NCI-H524 treated with DMSO at 0.1 percent for 48 hours (cell line): ENCODE measurements around the gene TRABD2A.

Experiments used
- DNase-seq: peaks from one replicate; lab custom pipeline; 2025; lab: John Stamatoyannopoulos, UW

The TRABD2A gene

GRCh38 chr2:84850471-84850870, 30.4 kb downstream of the TRABD2A start:
- no peak for DNase-seq

- DNase-seq = no peak
Observed at GRCh38 chr2:84849271-84849952, 31.5 kb downstream of the TRABD2A start.

- no peak for DNase-seq
Observed at GRCh38 chr2:84847326-84848050, 33.4 kb downstream of the TRABD2A start.

GRCh38 chr2:84846741-84847142, 34.1 kb downstream of the TRABD2A start:
- no peak for DNase-seq

GRCh38 chr2:84846041-84846663, 34.7 kb downstream of the TRABD2A start:
- DNase-seq = no peak

GRCh38 chr2:84844141-84844540, 36.7 kb downstream of the TRABD2A start:
- no peak for DNase-seq

- no peak for DNase-seq
Observed at GRCh38 chr2:84841577-84841976, 39.3 kb downstream of the TRABD2A start.

GRCh38 chr2:84840306-84840705, 40.6 kb downstream of the TRABD2A start:
- DNase-seq = no peak

GRCh38 chr2:84839851-84840250, 41.0 kb downstream of the TRABD2A start:
- DNase-seq = no peak

- DNase-seq = no peak
Observed at GRCh38 chr2:84838434-84839145, 42.3 kb downstream of the TRABD2A start.

- DNase-seq = no peak
Observed at GRCh38 chr2:84836215-84836614, 44.7 kb downstream of the TRABD2A start.

- DNase-seq = no peak
Observed at GRCh38 chr2:84833481-84834150, 47.3 kb downstream of the TRABD2A start.

- DNase-seq = no peak
Observed at GRCh38 chr2:84832772-84833461, 48.0 kb downstream of the TRABD2A start.

GRCh38 chr2:84830758-84831500, 50.0 kb downstream of the TRABD2A start:
- no peak for DNase-seq

GRCh38 chr2:84830095-84830494, 50.8 kb downstream of the TRABD2A start:
- DNase-seq = no peak

GRCh38 chr2:84829693-84830092, 51.2 kb downstream of the TRABD2A start:
- DNase-seq = no peak

- DNase-seq = no peak
Observed at GRCh38 chr2:84827978-84828575, 52.8 kb downstream of the TRABD2A start.

- no peak for DNase-seq
Observed at GRCh38 chr2:84823788-84824187, 57.1 kb downstream of the TRABD2A start.

GRCh38 chr2:84823229-84823628, 57.7 kb downstream of the TRABD2A start:
- no peak for DNase-seq

- DNase-seq = no peak
Observed at GRCh38 chr2:84821806-84822205, 59.1 kb downstream of the TRABD2A start.
